Common myeloid progenitor, CD34-positive (primary cell): ENCODE measurements around the gene CISD2.

ENCODE experiments used
- CTCF ChIA-PET: fragments of 350-600 bp; sonication (Branson Sonifier 250); formaldehyde crosslinking; loops from one replicate; lab custom pipeline; 2021; ENCODE audit warnings: antibody characterized with exemption; lab: Charles Lee
- POLR2A ChIA-PET: fragments of 350-600 bp; sonication (Branson Sonifier 250); formaldehyde crosslinking; loops from one replicate; lab custom pipeline; 2021; ENCODE audit warnings: antibody characterized with exemption; lab: Charles Lee
- DNase-seq, 3 donors: peaks; one replicate each; pipeline versions ENCODE4 v3.0.0 to v3.0.0-alpha.2; 2013
- H3K27ac ChIP-seq, 2 experiments: 1 replicate in 1 of 2; 2 replicates in 1 of 2; pipeline ENCODE4 v1.7.0; 2013; ENCODE audit warnings: inconsistent platforms in 2 of 2, low read length in 2 of 2, mild to moderate bottlenecking in 2 of 2, low read depth in 1 of 2, moderate library complexity in 1 of 2; ENCODE audit not compliant: severe bottlenecking in 2 of 2, insufficient read depth in 1 of 2, poor library complexity in 1 of 2
- H3K27me3 ChIP-seq, 5 experiments: replicated peaks in 2 of 5; 1 replicate in 3 of 5; 2 replicates in 2 of 5; pipeline versions ENCODE4 v1.6.1 to v1.7.0; 2013; ENCODE audit warnings: low read length in 4 of 5, mild to moderate bottlenecking in 2 of 5, moderate library complexity in 2 of 5, inconsistent platforms in 1 of 5; ENCODE audit not compliant: insufficient read depth in 5 of 5, control insufficient read depth in 4 of 5
- H3K36me3 ChIP-seq, 4 experiments: 1 replicate in 2 of 4; 2 replicates in 2 of 4; pipeline versions ENCODE4 v1.6.1 to v1.7.0; 2013; ENCODE audit warnings: low read length in 3 of 4, control low read depth in 1 of 4, mild to moderate bottlenecking in 1 of 4; ENCODE audit not compliant: control insufficient read depth in 4 of 4, insufficient read depth in 4 of 4
- H3K4me1 ChIP-seq, 4 experiments: 1 replicate in 3 of 4; 2 replicates in 1 of 4; pipeline versions ENCODE4 v1.6.1 to v1.7.1; 2013; ENCODE audit warnings: low read length in 3 of 4, mild to moderate bottlenecking in 3 of 4, control low read depth in 1 of 4, inconsistent platforms in 1 of 4, moderate library complexity in 1 of 4; ENCODE audit not compliant: control insufficient read depth in 4 of 4, insufficient read depth in 4 of 4; ENCODE audit errors: control extremely low read depth in 1 of 4
- H3K4me3 ChIP-seq, 7 experiments: 1 replicate in 4 of 7; 2 replicates in 3 of 7; pipeline versions ENCODE4 v1.5.1 to v1.7.0; 2013; ENCODE audit warnings: mild to moderate bottlenecking in 7 of 7, low read length in 6 of 7, moderate library complexity in 6 of 7, inconsistent platforms in 2 of 7, low read depth in 2 of 7, control low read depth in 1 of 7; ENCODE audit not compliant: insufficient read depth in 4 of 7, control insufficient read depth in 1 of 7; ENCODE audit errors: extremely low read depth in 1 of 7
- H3K9me3 ChIP-seq, 5 experiments: 1 replicate in 4 of 5; 2 replicates in 1 of 5; pipeline versions ENCODE4 v1.6.1 to v1.7.1; 2013; ENCODE audit warnings: low read length in 4 of 5, mild to moderate bottlenecking in 2 of 5, inconsistent platforms in 1 of 5, low read depth in 1 of 5, moderate library complexity in 1 of 5; ENCODE audit not compliant: control insufficient read depth in 4 of 5, insufficient read depth in 2 of 5; ENCODE audit errors: control extremely low read depth in 1 of 5
- WGBS: methylation state at CpG from one replicate; pipeline ENCODE4 v1.1.5; 2013; ENCODE audit not compliant: insufficient coverage; 5-methylcytosine and 5-hydroxymethylcytosine counted together

CISD2 gene

GRCh38 chr4:102829803-102830202 lies 39.0 kb upstream of the CISD2 start:
- peaks cover 0 to 8% (median 0%) of the 10 kb centered on the region in 4 experiments for H3K36me3 ChIP-seq
- no peaks in the 10 kb centered on the region for H3K9me3 ChIP-seq
- CTCF ChIA-PET: interaction anchor here (0.8 to 3.7 kb wide), 3 partner anchors 9 to 36 kb away, joined by 3 to 13 read pairs (median 3); no protein-coding TSS in a partner anchor
- H3K27me3 ChIP-seq: no peaks in the 10 kb centered on the region
- H3K27ac ChIP-seq: peak overlapping the region in 1 of 2 experiments; percentile 100
- no peak overlapping the region for H3K4me3 ChIP-seq
- POLR2A ChIA-PET: no interaction called here
- DNase-seq: no peak
- peaks cover 10 to 28% (median 17%) of the 10 kb centered on the region in 4 experiments for H3K4me1 ChIP-seq
- 100% methylated on average over 2 of the region's 7 CpGs for WGBS

- Histone ChIP-seq H3K27ac (peak overlapping the region in 1 of 2 experiments; percentile 10), H3K4me3 (no peak overlapping the region), H3K36me3 (no peaks in the 10 kb centered on the region), H3K9me3 (no peaks in the 10 kb centered on the region), H3K27me3 (no peaks in the 10 kb centered on the region), H3K4me1 (peaks cover 10 to 31% (median 17%) of the 10 kb centered on the region in 4 experiments)
- CTCF ChIA-PET: no interaction called here
- no peak for DNase-seq
- 79% methylated on average over 3 of the region's 4 CpGs for WGBS
- POLR2A ChIA-PET: no interaction called here
These were observed 36.7 kb upstream of the CISD2 start for GRCh38 chr4:102832105-102832504.

DNA sequence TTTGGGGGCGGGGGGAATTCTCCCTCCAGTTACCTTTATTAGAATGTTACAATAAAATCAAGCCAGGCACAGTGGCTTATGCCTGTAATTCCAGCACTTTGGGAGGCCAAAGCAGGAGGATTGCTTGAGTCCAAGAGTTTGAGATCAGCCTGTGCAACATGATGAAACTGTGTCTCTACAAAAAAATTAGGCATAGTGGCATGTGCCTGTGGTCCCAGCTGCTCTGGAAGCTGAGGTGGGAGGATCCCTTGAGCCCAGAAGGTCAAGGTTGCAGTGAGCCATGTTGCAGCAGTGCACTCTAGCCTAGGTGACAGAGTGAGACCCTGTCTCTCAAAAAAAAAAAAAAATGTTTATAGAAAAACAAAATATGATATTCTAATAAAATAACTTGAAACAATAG lies 36.1 kb upstream of the CISD2 start:
- ChIA-PET CTCF (no interaction called here), POLR2A (no interaction called here)
- WGBS: no CpG with 5 or more reads among the region's 1 CpG

GRCh38 chr4:102836596-102836995 lies 32.2 kb upstream of the CISD2 start:
- no peak overlapping the region for H3K27ac ChIP-seq
- peaks cover 0 to 2% (median 0%) of the 10 kb centered on the region in 4 experiments for H3K36me3 ChIP-seq
- no peak overlapping the region for H3K4me3 ChIP-seq
- WGBS: no CpG with 5 or more reads among the region's 1 CpG
- ChIA-PET CTCF (interaction anchor here (1.5 kb wide), 1 partner anchor 16 kb away, joined by 5 read pairs; no protein-coding TSS in a partner anchor), POLR2A (no interaction called here)
- no peaks in the 10 kb centered on the region for H3K9me3 ChIP-seq
- H3K27me3 ChIP-seq: no peaks in the 10 kb centered on the region
- peaks cover 0 to 11% (median 5%) of the 10 kb centered on the region in 4 experiments for H3K4me1 ChIP-seq
- no peak for DNase-seq

More for the DNA sequence above, 36.1 kb upstream of the CISD2 start:
- no peak for DNase-seq
- Histone ChIP-seq H3K27ac (no peak overlapping the region), H3K4me3 (no peak overlapping the region), H3K36me3 (no peaks in the 10 kb centered on the region), H3K9me3 (no peaks in the 10 kb centered on the region), H3K27me3 (no peaks in the 10 kb centered on the region), H3K4me1 (peaks cover 10 to 31% (median 17%) of the 10 kb centered on the region in 4 experiments)

DNA sequence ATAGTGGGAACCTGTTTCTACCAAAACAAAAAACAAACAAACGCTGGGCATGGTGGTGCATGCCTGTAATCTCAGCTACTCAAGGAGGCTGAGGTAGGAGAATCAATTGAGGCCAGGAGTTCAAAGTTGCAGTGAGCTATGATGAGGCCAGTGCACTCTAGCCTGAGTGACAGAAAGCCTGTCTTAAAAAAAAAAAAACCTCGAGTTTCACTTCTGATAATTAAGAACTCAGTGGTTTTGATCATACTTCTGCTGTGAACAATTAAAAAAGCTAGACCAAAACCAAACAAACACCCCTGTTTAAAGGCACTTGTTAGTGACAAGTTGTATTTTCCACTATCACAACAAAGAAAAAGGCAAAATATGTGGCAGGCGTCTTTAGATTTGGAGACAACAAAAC lies 26.4 kb upstream of the CISD2 start:
- H3K36me3 ChIP-seq: peaks cover 0 to 2% (median 0%) of the 10 kb centered on the region in 4 experiments
- no peak for DNase-seq
- POLR2A ChIA-PET: no interaction called here
- WGBS: 100% methylated on average over 1 of the region's 3 CpGs
- H3K4me3 ChIP-seq: no peak overlapping the region
- CTCF ChIA-PET: no interaction called here
- H3K4me1 ChIP-seq: no peaks in the 10 kb centered on the region
- no peak overlapping the region for H3K27ac ChIP-seq
- H3K9me3 ChIP-seq: no peaks in the 10 kb centered on the region
- no peaks in the 10 kb centered on the region for H3K27me3 ChIP-seq

DNA sequence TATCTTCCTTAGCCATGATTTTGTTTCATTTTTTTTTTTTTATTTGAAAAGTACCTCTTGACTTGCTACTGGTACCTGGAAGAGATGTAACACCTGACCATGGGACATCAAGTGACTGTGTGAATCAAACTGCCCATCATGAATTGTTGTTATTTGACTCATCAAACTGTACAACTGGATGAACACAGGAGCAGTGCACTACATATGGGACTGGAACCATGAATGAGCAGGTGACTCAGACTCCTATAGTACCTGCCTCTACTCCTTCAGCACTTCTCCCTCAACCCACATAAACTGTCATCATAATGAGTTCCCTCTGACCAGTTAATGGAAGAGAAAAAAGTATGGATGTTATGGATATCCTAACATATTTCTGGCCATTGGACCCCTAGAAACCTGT lies 25.5 kb upstream of the CISD2 start:
- peaks cover 0 to 2% (median 0%) of the 10 kb centered on the region in 4 experiments for H3K36me3 ChIP-seq
- POLR2A ChIA-PET: no interaction called here
- no peaks in the 10 kb centered on the region for H3K4me1 ChIP-seq
- H3K27me3 ChIP-seq: no peaks in the 10 kb centered on the region
- no peak overlapping the region for H3K4me3 ChIP-seq
- no peak overlapping the region for H3K27ac ChIP-seq
- no peak for DNase-seq
- no peaks in the 10 kb centered on the region for H3K9me3 ChIP-seq
- CTCF ChIA-PET: no interaction called here

GRCh38 chr4:102843938-102844337 lies 24.9 kb upstream of the CISD2 start:
- DNase-seq: no peak
- ChIA-PET CTCF (no interaction called here), POLR2A (no interaction called here)
- WGBS: no CpG with 5 or more reads among the region's 1 CpG
- Histone ChIP-seq H3K4me3 (no peak overlapping the region), H3K9me3 (no peaks in the 10 kb centered on the region), H3K27me3 (no peaks in the 10 kb centered on the region), H3K36me3 (peaks cover 0 to 2% (median 0%) of the 10 kb centered on the region in 4 experiments), H3K4me1 (no peaks in the 10 kb centered on the region), H3K27ac (no peak overlapping the region)
